ENCODE measurements around the gene RPS2.
A peak's percentile ranks its signal among the peaks of the same experiment; 100 is the strongest.

Gene RPS2

DNA sequence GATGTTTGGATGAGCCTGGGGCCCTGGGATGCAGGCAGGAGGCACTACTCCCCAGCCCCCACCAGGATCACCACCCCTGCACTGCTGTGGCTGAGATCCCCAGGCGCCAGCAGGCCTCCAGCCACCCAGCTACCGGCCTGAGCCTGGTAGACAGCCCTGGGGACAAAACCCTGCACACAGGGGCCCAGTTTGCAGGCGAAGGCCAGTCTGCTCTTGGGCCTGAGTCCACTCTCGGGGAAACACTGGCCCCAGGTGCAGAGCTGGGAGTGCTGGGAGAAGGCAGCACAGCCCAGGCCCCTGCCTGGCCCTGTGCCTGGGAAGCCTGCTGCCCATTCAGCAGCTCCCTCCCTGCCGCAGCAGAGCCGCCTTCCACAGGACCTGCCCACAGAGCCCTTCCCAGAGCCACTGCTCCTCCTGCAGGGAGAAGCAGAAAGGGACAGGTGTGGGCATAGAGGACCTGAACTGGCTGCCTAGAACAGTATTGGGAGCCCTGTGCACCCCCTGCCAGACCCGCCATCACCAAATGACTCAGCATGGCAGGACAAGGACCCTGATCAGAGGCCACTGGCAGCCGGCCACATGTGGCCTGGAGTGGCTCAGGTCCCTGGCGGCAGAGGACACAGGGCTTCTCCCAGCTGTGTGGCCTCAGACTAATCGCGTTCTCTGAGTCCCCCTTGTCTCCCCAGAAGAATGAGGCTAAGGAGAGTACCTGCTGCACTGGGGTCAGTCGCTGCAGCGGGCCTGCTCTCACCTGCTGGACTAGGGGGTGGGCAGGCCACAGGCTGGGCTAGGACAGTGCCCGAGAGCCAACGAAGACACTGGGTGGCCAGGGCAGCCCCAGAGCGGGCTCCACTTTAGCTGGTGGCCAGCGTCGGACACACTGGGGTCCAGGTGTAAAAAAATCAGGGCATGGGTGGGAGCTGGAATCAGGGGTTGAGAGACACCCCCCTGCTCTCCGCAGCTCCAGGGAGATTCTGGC lies 32.3 kb downstream of the RPS2 start:
- no peak for DNase-seq (ENCODE audit: low read depth)
- no peak for TF ChIP-seq CTCF (IDR thresholded peaks at IDR 0.05; ENCODE audit: low read depth, low read length, missing control alignments)
- no peak overlapping the region for H3K4me3 ChIP-seq (ENCODE audit: low read depth, low read length)

DNA sequence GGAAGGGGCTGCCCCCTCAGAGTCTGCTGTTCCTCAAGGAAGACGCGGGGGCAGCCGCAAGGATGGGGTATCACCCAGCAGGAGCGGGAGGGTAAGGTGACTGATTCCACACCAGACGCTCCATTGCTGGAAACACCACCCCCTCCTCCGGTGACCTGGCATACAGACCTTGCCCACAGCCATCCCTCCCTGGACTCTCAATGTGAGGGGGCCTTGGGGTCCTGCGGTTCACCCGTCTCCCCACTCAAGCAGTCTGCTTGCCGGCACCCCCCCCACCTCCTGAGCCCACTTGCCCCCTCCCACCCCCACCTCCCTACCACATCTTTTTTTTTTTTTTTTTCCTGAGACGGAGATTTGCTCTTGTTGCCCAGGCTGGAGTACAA lies 34.3 kb downstream of the RPS2 start:
- H3K4me3 ChIP-seq (ENCODE audit: low read depth, low read length), result no peak overlapping the region
- TF ChIP-seq CTCF (IDR thresholded peaks at IDR 0.05; ENCODE audit: low read depth, low read length, missing control alignments), result no peak
- DNase-seq (ENCODE audit: low read depth), result no peak

DNA sequence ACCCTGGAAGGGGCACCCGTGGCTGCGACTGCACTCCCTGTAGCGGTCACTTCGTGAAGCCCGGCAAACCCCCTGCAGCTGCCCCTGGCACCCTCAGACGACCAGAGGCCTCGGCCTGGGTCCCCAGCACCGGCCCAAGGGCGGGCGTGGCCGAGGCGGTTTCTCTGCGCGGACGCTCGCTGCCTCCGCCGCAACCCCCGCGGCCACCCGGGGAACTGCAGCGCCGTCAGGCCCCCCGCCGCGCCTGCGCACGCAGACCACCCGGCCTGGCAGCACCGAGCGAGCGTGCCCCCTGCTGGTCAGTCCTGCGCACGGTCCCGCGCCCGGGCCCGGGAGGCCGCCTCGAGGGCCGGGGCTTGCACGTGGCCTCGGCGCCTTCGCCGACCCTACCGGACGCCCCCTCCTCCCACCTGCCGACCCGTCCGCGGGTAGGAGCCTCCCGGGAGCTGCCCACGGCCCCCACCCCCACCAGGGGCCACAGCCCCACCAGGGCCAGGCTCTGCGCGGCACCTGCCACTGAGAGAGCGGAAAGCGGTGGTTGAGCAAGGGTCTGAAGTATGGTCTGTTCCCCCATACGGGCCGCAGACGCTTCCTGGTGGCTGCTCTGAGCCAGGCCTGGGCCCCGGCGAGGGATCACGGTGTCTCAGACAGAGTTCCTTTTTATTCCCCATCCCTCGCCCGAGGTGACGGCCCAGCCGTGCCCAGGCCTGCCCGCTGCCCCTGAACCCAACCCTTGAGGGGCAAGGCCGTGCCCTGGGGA lies 34.9 kb downstream of the RPS2 start:
- peak; percentile 82 for TF ChIP-seq CTCF (IDR thresholded peaks at IDR 0.05; ENCODE audit: low read depth, low read length, missing control alignments)
- peak; percentile 38 for DNase-seq (ENCODE audit: low read depth)
- peak overlapping the region; percentile 45 for H3K4me3 ChIP-seq (ENCODE audit: low read depth, low read length)

GRCh38 chr16:1929105-1929504 lies 35.5 kb downstream of the RPS2 start:
- no peak for TF ChIP-seq CTCF (IDR thresholded peaks at IDR 0.05; ENCODE audit: low read depth, low read length, missing control alignments)
- DNase-seq (ENCODE audit: low read depth), result no peak
- H3K4me3 ChIP-seq (ENCODE audit: low read depth, low read length), result peak overlapping the region; percentile 45

DNA sequence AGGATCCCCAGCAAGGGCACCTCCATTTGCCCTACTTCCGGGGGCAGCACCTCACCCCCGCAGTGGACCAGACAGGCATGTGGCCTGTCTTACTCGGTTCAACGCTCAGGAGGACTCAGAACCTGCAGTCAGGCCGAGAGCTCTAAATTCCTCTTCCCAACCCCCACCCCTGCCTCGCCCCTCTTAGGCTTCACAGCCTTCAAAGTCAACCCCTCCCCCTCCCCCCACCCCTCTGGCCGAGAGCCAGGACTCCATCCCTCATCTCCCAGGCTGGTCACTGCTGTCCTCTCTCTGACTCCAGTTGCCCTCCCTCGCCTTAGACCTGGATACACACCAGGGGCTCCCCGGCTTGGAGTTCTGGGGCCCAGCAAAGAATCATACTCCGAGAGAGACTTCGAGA lies 38.4 kb downstream of the RPS2 start:
- H3K4me3 ChIP-seq (ENCODE audit: low read depth, low read length), result no peak overlapping the region
- no peak for DNase-seq (ENCODE audit: low read depth)
- TF ChIP-seq CTCF (IDR thresholded peaks at IDR 0.05; ENCODE audit: low read depth, low read length, missing control alignments), result no peak

DNA sequence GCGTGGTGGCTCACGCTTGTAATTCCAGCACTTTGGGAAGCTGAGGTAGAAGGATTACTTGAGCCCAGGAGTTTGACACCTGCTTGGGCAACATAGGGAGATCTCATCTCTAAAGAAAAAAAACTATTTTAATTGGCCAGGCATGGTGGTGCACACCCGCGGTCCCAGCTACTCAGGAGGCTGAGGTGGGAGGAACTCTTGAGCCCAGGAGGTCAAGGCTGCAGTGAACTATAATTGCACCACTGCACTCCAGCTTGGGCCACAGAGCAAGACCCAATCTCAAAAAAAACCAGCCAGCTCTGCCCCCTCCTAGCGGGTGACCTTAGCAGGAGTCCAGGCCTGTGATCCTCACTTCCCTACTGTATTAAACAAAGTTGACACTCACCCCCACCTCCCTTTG lies 40.5 kb downstream of the RPS2 start:
- H3K4me3 ChIP-seq (ENCODE audit: low read depth, low read length), result no peak overlapping the region
- TF ChIP-seq CTCF (IDR thresholded peaks at IDR 0.05; ENCODE audit: low read depth, low read length, missing control alignments), result no peak
- no peak for DNase-seq (ENCODE audit: low read depth)
